GM19324 (cell line): ENCODE data around the gene ATP8B4.
"Not testable (repeated sequence)": the region's sequence is repeated elsewhere in the genome, so short reads cannot be mapped to it uniquely, and the experiment has no call there.

ENCODE experiments used
- ATAC-seq: cut with Tn5 transposase; IDR thresholded peaks from one replicate; pipeline ENCODE4 v1.9.1; 2021; ENCODE audit warnings: mild to moderate bottlenecking, moderate library complexity; ENCODE audit not compliant: unreplicated experiment, low FRiP score

ATP8B4 gene

GRCh38 chr15:50141856-50142255, 22.8 kb upstream of the ATP8B4 start:
- no peak for ATAC-seq

- no peak for ATAC-seq
Observed at GRCh38 chr15:50140983-50141382, 21.9 kb upstream of the ATP8B4 start.

- no peak for ATAC-seq
Observed at GRCh38 chr15:50140098-50140497, 21.1 kb upstream of the ATP8B4 start.

GRCh38 chr15:50138391-50138790, 19.4 kb upstream of the ATP8B4 start:
- no peak for ATAC-seq

GRCh38 chr15:50137893-50138292, 18.9 kb upstream of the ATP8B4 start:
- ATAC-seq: no peak

- no peak for ATAC-seq
Observed at GRCh38 chr15:50137330-50137761, 18.3 kb upstream of the ATP8B4 start.

- no peak for ATAC-seq
Observed at GRCh38 chr15:50135031-50135551, 16.1 kb upstream of the ATP8B4 start.

- ATAC-seq: no peak
Observed at GRCh38 chr15:50134524-50135024, 15.5 kb upstream of the ATP8B4 start.

- not testable (repeated sequence) for ATAC-seq
Observed at GRCh38 chr15:50132251-50132984, 13.4 kb upstream of the ATP8B4 start.

GRCh38 chr15:50131617-50132016, 12.6 kb upstream of the ATP8B4 start:
- no peak for ATAC-seq

- ATAC-seq: no peak
Observed at GRCh38 chr15:50128266-50128665, 9.2 kb upstream of the ATP8B4 start.

GRCh38 chr15:50127255-50127777, 8.3 kb upstream of the ATP8B4 start:
- no peak for ATAC-seq

GRCh38 chr15:50126072-50126471, 7.0 kb upstream of the ATP8B4 start:
- ATAC-seq: no peak

GRCh38 chr15:50124631-50125030, 5.6 kb upstream of the ATP8B4 start:
- no peak for ATAC-seq

GRCh38 chr15:50123861-50124557, 5.0 kb upstream of the ATP8B4 start:
- ATAC-seq: no peak

GRCh38 chr15:50120729-50121128, 1.7 kb upstream of the ATP8B4 start:
- ATAC-seq: no peak

GRCh38 chr15:50117431-50118027, 1.5 kb downstream of the ATP8B4 start:
- no peak for ATAC-seq

GRCh38 chr15:50116477-50116876, 2.6 kb downstream of the ATP8B4 start:
- ATAC-seq: no peak

- no peak for ATAC-seq
Observed at GRCh38 chr15:50113992-50114780, 4.8 kb downstream of the ATP8B4 start.

GRCh38 chr15:50113187-50113505, 5.9 kb downstream of the ATP8B4 start:
- ATAC-seq: no peak
